NCI-H2029 treated with DMSO at 0.1 percent for 48 hours (cell line): ENCODE results near the gene ZGPAT.

ENCODE experiments used
- DNase-seq: peaks from one replicate; lab custom pipeline; 2025; lab: John Stamatoyannopoulos, UW

ZGPAT gene

DNA sequence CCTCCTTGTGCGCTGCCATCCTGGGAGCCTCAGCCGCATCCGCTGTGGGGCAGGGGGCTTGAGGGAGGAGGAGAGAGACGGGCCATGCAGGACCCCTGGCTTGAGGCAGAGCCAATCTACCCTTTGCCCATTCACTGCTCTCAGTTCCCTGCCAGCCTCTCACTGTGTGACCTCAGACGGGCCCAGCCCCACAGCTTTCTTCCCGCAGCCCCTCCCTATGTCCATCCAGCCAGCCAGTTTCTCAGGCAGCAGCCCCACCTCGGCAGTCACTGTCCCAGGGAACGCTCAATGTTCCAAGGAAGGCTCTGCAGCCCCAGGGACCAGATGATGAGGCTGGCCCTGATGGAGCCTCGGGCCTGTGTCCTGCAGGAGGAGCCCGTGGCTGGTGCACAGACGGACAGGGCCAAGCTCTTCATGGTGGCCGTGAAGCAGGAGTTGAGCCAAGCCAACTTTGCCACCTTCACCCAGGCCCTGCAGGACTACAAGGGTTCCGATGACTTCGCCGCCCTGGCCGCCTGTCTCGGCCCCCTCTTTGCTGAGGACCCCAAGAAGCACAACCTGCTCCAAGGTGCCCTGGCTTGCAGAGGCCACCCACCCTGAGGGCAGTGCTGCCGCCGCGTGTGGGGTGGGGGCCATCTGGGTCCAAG, 15.3 kb upstream of the ZGPAT start:
- DNase-seq, result no peak

DNA sequence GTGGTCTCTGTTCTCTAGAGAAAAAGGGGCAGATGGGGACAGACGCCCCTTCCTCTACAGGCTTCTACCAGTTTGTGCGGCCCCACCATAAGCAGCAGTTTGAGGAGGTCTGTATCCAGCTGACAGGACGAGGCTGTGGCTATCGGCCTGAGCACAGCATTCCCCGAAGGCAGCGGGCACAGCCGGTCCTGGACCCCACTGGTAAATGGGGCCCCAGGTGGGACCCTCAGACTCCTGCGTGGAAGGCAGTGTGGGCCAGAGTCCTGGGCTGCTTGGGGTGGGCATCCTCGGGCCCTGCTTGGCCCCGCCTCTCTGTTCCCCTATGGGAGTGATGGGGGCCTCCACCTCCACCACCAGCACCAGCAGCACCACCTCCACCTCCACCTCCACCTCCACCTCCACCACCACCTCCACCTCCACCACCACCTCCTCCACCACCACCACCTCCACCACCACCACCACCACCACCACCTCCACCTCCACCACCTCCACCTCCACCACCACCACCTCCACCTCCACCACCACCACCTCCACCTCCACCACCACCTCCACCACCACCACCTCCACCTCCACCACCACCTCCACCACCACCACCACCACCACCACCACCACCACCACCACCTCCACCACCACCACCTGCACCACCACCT, 14.6 kb upstream of the ZGPAT start:
- DNase-seq, result no peak

- DNase-seq, result no peak
Measured at GRCh38 chr20:63693733-63694583, 13.9 kb upstream of the ZGPAT start.

DNA sequence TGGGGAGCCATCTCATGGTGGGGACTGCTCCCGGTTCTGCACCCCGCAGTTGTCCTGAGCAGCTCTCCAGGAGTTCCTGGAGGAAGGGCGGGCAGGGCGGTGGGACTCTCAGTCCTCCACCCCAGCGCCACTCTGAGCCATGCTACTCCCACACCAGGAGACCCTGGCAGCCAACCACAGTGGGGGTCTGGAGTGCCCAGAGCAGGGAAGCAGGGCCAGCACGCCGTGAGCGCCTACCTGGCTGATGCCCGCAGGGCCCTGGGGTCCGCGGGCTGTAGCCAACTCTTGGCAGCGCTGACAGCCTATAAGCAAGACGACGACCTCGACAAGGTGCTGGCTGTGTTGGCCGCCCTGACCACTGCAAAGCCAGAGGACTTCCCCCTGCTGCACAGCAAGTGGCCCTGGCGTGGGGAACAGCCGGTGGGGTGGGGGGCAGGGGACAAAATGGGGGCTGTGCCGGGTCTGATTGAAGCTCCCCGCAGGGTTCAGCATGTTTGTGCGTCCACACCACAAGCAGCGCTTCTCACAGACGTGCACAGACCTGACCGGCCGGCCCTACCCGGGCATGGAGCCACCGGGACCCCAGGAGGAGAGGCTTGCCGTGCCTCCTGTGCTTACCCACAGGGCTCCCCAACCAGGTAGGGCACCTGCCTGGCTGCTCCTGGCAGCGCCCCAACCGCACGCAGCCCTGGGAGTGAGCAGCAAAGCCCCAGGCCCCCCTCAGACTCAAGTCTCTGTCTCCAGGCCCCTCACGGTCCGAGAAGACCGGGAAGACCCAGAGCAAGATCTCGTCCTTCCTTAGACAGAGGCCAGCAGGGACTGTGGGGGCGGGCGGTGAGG, 13.0 kb upstream of the ZGPAT start:
- DNase-seq, result no peak

GRCh38 chr20:63695424-63696305, 12.2 kb upstream of the ZGPAT start:
- DNase-seq, result no peak

GRCh38 chr20:63696306-63696627, 11.6 kb upstream of the ZGPAT start:
- no peak for DNase-seq

GRCh38 chr20:63696628-63697356, 11.0 kb upstream of the ZGPAT start, which contains the start of gene TNFRSF6B:
TSS of gene TNFRSF6B (plus strand) at chr20:63696652. CDS start at chr20:63696768, 116 bp downstream.
- DNase-seq, result no peak

DNA sequence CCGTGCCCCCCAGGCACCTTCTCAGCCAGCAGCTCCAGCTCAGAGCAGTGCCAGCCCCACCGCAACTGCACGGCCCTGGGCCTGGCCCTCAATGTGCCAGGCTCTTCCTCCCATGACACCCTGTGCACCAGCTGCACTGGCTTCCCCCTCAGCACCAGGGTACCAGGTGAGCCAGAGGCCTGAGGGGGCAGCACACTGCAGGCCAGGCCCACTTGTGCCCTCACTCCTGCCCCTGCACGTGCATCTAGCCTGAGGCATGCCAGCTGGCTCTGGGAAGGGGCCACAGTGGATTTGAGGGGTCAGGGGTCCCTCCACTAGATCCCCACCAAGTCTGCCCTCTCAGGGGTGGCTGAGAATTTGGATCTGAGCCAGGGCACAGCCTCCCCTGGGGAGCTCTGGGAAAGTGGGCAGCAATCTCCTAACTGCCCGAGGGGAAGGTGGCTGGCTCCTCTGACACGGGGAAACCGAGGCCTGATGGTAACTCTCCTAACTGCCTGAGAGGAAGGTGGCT, 10.4 kb upstream of the ZGPAT start:
- DNase-seq, result no peak

GRCh38 chr20:63697868-63698545, 9.8 kb upstream of the ZGPAT start:
- no peak for DNase-seq

DNA sequence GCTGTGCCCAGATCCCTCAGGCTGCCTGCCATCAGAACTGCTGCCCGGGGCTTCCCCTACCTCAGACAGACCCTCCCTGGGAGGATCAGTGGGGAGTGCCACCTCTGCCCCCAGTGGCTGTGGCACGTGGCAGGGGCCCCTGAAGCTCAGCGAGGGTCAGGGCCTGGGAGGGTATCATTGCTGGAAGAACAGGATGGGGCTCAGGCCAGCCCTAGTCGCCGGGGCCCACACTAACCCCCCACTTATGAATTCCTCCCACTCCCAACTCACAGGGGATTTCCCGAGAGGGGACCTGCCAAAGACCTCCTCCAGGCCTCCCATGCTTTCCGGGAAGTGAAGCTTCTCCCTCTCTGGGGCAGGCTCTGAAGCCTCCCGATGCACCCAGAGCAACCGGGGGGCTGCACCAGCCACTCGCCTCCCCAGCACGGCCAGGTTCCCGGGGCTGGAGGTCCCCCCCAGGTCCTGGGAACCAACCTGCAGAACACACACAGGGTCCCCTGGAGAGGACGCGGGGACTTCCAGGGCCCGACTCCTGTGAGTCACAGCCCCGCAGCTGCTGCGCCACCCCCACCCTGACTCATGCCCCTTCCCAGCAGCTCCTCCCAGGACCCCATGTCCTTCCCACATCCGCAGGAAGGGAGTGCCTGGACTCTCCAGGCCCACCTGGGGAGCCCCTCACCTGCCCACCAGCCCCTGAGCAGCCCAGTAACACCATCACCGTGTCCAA, 8.9 kb upstream of the ZGPAT start:
- no peak for DNase-seq

- DNase-seq, result no peak
Measured at GRCh38 chr20:63699466-63700198, 8.2 kb upstream of the ZGPAT start.

DNA sequence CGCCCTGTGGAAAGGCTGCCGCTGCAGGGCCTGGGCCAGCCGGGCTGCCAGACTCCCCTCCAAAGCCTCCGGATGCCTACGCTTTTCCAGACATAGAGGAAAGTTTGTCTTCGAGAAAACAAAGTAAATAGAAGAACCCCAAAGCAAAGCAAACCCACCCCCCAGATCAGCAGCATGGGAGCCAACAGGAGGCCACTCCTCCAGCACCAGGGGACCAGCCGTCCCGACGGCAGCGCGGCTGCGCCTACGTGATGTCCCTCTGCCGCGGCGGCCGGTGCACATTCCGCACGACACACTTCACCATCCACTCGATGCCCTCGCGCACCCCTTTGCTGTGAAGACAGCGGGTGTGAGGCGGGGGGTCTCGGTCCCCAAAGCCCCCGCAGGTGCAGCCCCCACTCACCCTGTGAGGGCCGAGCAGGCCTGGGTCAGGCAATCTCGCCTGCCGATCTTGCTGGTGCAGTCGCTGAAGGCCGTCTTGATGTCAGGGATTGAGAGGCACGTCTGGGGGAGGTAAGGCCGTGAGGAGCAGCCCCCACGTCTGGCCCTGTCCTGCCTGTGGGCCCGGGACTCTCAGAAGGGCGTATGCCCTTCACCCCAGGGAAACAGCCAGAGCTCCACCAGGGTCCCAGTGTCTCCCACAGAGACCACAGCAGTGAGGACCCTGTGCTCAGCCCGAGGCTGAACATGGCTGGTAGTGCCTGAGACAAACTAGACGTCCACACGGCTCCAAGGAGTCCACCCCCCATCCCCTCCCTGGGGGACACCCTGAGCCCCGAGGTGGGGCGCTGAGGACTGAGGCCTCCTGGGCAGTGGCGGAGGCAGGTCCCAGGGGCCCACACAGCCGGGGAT, 7.4 kb upstream of the ZGPAT start:
- no peak for DNase-seq

- no peak for DNase-seq
Measured at GRCh38 chr20:63701051-63701328, 6.8 kb upstream of the ZGPAT start.

DNA sequence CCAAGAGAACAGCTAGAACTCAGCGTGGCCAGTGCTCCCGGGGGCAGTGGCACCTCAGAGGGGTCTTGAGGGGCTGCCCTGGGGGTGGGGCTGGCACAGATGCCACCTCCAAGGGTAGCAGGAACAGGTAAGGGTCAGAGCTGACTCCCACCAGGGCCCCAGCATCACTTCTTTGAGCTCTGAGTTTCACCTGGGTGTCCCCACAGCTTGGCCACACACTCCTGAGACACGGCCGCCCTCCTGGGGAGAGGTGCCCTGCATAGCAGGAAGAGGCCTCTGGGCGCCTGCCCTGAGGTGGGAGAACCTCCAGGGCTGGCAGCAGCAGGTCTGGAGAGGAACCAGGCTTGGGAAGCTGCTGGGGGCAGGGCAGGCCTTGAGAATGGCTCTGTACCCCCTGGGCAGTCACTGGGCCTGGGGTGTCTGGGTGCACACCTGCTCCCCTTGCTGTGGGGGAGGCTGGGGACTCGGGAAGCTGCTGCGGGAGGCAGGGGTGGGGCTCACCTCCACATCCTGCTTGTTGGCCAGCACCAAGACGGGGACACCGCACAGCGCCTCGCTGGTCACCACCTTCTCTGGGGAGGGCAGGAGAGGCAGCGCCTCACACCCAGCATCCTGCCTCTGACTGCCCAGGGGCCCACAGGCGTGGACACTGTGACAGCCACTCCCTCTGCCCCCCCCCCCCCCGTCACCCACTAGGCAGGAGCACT, 6.4 kb upstream of the ZGPAT start:
- DNase-seq, result no peak

GRCh38 chr20:63702036-63702665, 5.7 kb upstream of the ZGPAT start:
- DNase-seq, result no peak

GRCh38 chr20:63702751-63703470, 4.9 kb upstream of the ZGPAT start:
- DNase-seq, result no peak
